Colonic mucosa (tissue), 4 donors: ENCODE measurements around the gene SMTN. TPM values are rescaled to one million over a fixed set of nuclear protein-coding genes. Genes with fewer than 3 reads are reported as not detected.

Experiments
- DNase-seq: peaks from one replicate; pipeline ENCODE4 v3.0.0-alpha.2; 2020
- H3K27ac ChIP-seq: fragments of 200-600 bp; one replicate; pipeline ENCODE4 v1.8.0; 2021
- H3K27me3 ChIP-seq: fragments of 200-600 bp; one replicate; pipeline ENCODE4 v1.8.0; 2021
- H3K36me3 ChIP-seq: fragments of 200-600 bp; one replicate; pipeline ENCODE4 v1.8.0; 2021
- H3K4me1 ChIP-seq: fragments of 200-600 bp; one replicate; pipeline ENCODE4 v1.8.0; 2021; ENCODE audit warnings: mild to moderate bottlenecking
- H3K4me3 ChIP-seq: fragments of 200-600 bp; one replicate; pipeline ENCODE4 v1.8.0; 2021
- H3K9ac ChIP-seq, 2 donors: one replicate each; pipeline ENCODE4 v1.7.0; 2013; ENCODE audit warnings: control low read depth in 2 of 2, low read depth in 2 of 2, low read length in 2 of 2
- H3K9me3 ChIP-seq: fragments of 200-600 bp; one replicate; pipeline ENCODE4 v1.8.0; 2021
- intact Hi-C: fragments of 100-400 bp; cut with DNase I; formaldehyde crosslinking; loops from one replicate; pipeline ENCODE4 v1.14.1; 2022
- total RNA-seq, 2 donors: library from RNA; stranded (reverse); fragmentation: NEBNext Ultra II Directional in 1 of 2; extraction: Animal tissue kit (Norgen Biotek cat#: 25700) in 1 of 2; gene quantifications; one replicate each; pipeline ENCODE4 v1.2.1, GENCODE V29; 2021
- TF ChIP-seq, protein P1 (sequence below): fragments of 200-600 bp; IDR thresholded peaks from one replicate; pipeline ENCODE4 v1.8.0; 2022; ENCODE audit warnings: antibody characterized with exemption, mild to moderate bottlenecking
- donor health status: healthy.
- donor health status: DM: no; HTN: no; CAD: no.
- donor health status: DM: no; HTN: no; CAD: no.

SMTN gene
- 100 to 1,000 TPM; 152 to 159 TPM for total RNA-seq

DNA sequence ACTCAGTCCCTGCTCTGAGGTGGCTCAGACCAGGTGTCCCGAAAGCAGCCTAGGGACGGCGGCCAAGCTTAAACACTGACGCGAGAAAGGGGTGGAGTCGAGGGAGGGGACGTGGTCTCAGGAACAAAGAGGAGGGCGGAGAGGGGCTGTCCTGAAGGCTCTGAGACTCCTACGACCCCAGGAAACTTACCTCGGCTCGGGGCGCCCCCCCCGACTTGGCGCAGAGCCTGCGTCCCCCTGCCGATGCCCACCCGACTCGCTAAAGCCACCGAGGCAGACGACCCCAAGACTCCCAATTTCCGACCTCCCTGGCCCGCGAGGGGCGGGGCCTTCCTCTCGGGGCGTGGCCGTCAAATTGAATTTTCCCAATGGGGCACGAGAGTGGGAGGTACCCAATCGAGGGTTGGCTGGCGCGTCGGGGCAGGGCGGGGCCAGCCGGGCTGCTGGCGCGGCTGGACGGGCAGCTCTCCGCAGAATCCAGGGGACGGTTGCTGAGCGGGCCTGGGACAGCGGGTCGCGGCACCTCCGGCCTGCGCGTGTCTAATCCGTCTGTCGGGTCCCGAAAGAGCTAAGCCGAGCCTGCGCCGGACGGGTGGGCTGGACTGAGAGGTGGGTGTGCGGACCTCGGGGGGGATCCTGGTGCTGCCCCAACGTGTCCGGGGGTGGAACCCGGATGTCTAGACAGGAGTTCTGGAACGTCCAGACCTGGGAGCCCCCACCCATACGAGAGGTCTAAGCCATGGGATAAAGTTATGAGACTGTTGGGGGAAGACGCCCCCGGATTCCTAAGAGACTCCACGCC lies at the start of gene SMTN:
Gene SMTN (plus strand): TSS at position 471 of the 802 bp plus-strand sequence. CDS start 1,941 bp downstream, outside the sequence.
- Histone ChIP-seq H3K27me3 (no peaks in the 10 kb centered on the region), H3K36me3 (no peaks in the 10 kb centered on the region), H3K9me3 (no peaks in the 10 kb centered on the region), H3K9ac (peak within 1 kb of the TSS; percentile 85 to 98), H3K4me1 (peaks cover 28% of the 10 kb centered on the region), H3K4me3 (peak within 1 kb of the TSS; percentile 61), H3K27ac (peak within 1 kb of the TSS; percentile 86)
- intact Hi-C loops: loop anchor here (5.0 kb wide), 1 partner anchor 114 kb away; the partner anchor contains the start of genes MORC2 and TUG1
- TF ChIP-seq, protein P1, sequence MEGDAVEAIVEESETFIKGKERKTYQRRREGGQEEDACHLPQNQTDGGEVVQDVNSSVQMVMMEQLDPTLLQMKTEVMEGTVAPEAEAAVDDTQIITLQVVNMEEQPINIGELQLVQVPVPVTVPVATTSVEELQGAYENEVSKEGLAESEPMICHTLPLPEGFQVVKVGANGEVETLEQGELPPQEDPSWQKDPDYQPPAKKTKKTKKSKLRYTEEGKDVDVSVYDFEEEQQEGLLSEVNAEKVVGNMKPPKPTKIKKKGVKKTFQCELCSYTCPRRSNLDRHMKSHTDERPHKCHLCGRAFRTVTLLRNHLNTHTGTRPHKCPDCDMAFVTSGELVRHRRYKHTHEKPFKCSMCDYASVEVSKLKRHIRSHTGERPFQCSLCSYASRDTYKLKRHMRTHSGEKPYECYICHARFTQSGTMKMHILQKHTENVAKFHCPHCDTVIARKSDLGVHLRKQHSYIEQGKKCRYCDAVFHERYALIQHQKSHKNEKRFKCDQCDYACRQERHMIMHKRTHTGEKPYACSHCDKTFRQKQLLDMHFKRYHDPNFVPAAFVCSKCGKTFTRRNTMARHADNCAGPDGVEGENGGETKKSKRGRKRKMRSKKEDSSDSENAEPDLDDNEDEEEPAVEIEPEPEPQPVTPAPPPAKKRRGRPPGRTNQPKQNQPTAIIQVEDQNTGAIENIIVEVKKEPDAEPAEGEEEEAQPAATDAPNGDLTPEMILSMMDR: no peak
- peak; percentile 98 for DNase-seq

DNA sequence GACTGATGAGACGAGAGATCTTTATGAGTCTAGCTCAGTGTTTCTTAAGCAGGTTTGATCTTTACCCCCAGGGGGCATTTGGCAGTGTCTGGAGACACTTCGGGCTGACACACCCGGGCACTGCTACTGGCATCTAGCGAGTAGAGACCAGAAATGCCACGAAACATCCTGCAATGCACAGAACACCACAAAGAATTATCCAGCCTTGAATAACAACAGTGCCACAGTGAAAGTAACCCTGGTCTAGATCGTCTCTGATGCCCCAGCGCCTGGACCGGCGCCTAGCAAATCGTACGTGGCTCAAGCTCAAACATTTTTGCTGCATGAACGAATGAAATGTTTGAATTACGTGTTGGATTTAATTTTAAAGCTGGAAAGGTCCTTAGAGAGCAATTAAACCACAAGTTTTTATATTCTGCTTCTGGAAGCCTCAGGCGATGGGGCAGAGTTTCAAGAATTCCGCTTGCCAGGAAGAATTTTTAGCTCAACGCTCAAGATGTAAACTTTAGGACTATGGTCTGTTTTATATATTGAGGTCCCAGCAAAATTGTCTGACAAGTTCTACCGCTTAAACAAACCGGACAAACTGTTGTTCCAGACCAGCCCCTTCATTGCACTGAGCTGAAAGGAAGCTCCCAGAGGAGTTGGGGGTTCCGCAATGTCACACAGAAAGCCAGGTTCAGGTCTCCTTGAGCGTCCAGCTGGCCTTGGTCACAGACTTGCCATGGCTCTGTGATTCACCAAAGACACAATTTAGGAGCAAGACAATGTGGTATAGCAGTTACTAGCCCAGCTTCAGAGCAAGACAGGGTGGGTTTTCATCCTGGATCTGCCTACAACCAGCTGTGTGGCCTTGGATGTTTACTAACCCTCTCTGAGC lies 44.2 kb upstream of the SMTN start:
- Histone ChIP-seq H3K36me3 (no peaks in the 10 kb centered on the region), H3K4me3 (no peak overlapping the region), H3K27ac (peak overlapping the region; percentile 60), H3K9ac (peak overlapping the region in 1 of 2 donors; percentile 38), H3K9me3 (no peaks in the 10 kb centered on the region), H3K4me1 (no peaks in the 10 kb centered on the region), H3K27me3 (no peaks in the 10 kb centered on the region)
- DNase-seq: peak; percentile 36
- intact Hi-C loops: no loop called here
- TF ChIP-seq, protein P1: no peak

DNA sequence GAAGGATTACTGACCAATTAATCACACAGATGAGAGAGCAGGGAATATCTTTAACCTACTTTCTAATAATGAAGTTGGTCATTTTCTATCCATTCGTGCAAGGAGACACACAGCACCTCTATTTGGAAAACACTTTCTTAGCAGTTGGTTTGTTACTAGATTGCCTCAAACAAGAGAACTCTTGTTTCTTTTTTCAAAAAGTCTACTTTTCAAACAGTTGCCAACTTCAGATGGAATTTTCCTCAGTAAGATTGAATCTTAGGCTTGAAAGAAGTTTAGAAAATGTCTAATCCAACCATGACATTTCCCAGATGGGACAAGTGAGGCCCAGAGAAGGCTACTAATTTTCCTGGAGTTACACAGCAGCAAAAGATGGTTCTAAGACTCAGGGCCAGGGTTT lies 42.4 kb upstream of the SMTN start:
- no peaks in the 10 kb centered on the region for H3K9me3 ChIP-seq
- TF ChIP-seq, protein P1: no peak
- no peak overlapping the region for H3K4me3 ChIP-seq
- H3K4me1 ChIP-seq: no peaks in the 10 kb centered on the region
- no peaks in the 10 kb centered on the region for H3K27me3 ChIP-seq
- H3K27ac ChIP-seq: peak overlapping the region; percentile 60
- no peak overlapping the region for H3K9ac ChIP-seq
- H3K36me3 ChIP-seq: no peaks in the 10 kb centered on the region
- intact Hi-C loops: no loop called here
- no peak for DNase-seq

DNA sequence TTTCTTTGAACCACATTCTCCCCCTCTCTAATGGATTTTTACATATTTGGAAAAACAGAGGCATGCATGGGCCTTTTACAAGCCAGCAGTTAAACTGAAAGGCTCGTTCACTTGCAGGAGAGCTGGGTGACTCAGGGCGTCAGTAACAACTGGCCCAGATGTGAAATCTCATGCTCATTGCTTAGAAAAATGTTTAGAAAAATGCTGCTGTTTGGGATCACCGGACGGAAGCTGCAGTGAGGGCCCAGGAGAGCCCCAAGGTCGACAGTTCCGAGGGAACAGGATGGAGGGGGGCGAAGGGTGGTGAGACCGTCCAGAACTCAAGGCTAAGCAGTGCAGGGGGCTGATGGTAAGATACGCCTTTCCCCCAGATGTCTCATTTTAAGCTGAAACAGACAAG lies 41.7 kb upstream of the SMTN start:
- H3K9me3 ChIP-seq: no peaks in the 10 kb centered on the region
- TF ChIP-seq, protein P1: no peak
- peak overlapping the region; percentile 60 for H3K27ac ChIP-seq
- H3K4me3 ChIP-seq: no peak overlapping the region
- H3K36me3 ChIP-seq: no peaks in the 10 kb centered on the region
- no peaks in the 10 kb centered on the region for H3K27me3 ChIP-seq
- no peak overlapping the region for H3K9ac ChIP-seq
- intact Hi-C loops: no loop called here
- no peaks in the 10 kb centered on the region for H3K4me1 ChIP-seq
- no peak for DNase-seq

DNA sequence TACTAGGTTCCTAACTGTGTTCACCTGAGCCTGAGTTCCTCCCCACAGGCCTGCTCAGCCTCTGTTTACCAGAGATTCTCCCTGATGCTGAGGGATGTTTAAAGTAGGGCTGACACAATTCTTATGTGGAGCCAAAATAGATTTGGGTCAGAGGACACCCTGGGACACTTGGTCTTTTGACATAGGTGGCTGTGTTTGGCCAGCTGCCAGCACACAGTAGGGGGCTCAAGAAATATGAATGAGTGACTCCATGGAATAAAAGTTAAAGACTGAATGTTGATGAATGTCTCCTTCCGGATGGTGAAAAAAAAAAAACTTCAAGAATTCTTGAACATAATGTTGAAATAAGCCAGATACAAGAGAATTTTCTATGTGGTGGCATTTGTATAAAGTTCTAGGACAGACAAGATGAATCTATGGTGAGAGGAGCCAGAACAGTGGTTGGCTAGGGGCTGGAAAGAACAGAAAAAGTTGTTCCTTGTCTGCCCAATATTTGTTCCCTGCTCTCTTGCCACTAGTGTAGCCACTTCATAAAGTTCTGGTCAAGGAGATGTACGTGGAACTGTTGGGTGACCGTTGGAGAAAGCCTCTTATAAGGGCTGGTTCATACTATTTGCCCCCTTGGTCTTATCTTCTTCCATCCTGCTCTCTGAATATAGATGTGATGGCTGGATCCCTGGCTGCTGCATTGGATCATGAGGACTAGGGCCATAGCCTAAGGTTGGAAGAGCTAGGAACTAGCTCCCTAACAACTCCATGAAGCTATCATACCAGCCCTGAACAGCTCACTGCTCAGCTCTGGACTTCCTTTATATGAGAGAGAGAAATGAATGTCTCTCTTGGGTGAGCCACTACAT lies 40.3 kb upstream of the SMTN start:
- Histone ChIP-seq H3K9me3 (no peaks in the 10 kb centered on the region), H3K4me1 (no peaks in the 10 kb centered on the region), H3K27ac (peak overlapping the region; percentile 60), H3K9ac (no peak overlapping the region), H3K4me3 (no peak overlapping the region), H3K27me3 (no peaks in the 10 kb centered on the region), H3K36me3 (no peaks in the 10 kb centered on the region)
- no peak for DNase-seq
- TF ChIP-seq, protein P1: no peak
- intact Hi-C loops: no loop called here
